GM18870 (cell line): ENCODE data around the gene DDX49.

Experiments used
- ATAC-seq: cut with Tn5 transposase; IDR thresholded peaks from one replicate; pipeline ENCODE4 v1.9.1; 2021; ENCODE audit warnings: moderate library complexity; ENCODE audit not compliant: unreplicated experiment

The DDX49 gene, protein sequence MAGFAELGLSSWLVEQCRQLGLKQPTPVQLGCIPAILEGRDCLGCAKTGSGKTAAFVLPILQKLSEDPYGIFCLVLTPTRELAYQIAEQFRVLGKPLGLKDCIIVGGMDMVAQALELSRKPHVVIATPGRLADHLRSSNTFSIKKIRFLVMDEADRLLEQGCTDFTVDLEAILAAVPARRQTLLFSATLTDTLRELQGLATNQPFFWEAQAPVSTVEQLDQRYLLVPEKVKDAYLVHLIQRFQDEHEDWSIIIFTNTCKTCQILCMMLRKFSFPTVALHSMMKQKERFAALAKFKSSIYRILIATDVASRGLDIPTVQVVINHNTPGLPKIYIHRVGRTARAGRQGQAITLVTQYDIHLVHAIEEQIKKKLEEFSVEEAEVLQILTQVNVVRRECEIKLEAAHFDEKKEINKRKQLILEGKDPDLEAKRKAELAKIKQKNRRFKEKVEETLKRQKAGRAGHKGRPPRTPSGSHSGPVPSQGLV

DNA sequence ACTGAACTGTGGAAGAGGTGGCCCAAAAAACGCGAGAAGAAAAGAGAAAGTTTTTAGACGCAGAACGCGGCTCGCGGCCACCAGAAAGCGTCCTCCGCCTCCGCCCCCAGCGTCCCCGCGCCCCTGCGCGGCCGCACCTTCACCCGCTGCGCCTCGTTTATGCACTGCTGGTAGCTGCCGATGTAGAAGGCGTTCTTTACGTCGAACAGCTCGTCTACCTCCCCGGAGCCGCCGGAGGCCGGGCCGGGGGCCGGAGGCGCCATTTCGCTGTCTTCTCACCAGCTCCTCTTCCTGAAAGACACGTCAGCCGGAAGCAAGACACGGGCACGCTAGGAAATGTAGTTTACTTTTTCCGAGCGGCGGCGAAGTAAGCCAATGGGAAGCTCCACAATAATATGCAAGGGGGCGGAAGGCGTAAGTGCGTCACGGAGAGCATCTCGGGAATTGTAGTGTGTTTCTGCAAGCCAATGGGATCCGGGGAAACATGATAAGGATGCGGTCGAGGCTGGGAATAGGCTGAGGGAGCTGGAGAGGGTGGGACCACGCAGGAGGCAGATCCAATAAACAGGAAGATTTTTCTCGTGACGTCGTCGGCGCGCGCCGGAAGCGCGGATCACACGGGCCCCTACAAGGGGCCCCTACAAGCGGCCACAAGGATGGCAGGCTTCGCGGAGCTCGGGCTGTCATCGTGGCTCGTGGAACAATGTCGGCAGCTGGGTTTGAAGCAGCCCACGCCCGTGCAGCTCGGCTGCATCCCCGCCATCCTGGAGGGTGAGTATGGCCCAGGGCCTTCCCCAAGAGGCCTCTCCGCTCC lies at the start of gene DDX49, which contains the start of gene COPE:
TSS of gene DDX49 (plus strand) at position 630 of the 814 bp plus-strand sequence. CDS start at position 657, 27 bp downstream.
TSS of gene COPE (minus strand) at position 302 of the 814 bp plus-strand sequence. CDS start at position 263, 39 bp downstream.
- peak; percentile 93 for ATAC-seq

- no peak for ATAC-seq
These were observed 49.6 kb upstream of the DDX49 start for GRCh38 chr19:18869781-18870530.

DNA sequence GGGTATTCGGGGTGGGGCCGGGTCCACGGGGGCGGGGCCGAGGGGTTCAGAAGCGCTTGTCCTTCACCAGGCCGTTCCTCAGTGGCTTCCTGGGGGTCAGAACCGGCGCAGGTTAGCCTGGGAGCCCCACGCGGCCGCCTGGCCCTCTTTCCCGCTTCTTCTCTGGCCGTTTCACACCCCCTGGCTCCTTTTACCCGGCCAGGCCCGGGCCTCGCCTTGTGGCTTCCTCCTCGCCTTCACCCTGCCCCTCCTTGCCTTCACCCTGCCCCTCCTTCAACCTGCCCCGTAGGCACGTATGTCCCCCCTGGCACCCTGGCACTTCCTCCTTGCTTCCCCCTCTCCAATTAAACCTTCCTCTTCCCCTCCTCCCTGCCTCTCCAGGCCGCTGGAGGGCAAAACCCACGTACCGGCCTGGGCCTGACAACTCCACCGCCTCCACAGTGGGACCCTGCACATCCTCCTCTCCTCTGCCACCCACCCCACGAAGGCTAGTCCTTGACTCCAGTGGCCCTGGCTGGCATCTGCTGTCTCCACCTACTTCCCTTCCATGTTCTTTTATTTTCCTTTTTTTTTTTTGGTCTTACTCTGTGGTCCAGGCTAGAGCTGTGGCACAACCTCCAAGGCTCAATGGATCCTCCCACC lies 48.9 kb upstream of the DDX49 start:
- no peak for ATAC-seq

DNA sequence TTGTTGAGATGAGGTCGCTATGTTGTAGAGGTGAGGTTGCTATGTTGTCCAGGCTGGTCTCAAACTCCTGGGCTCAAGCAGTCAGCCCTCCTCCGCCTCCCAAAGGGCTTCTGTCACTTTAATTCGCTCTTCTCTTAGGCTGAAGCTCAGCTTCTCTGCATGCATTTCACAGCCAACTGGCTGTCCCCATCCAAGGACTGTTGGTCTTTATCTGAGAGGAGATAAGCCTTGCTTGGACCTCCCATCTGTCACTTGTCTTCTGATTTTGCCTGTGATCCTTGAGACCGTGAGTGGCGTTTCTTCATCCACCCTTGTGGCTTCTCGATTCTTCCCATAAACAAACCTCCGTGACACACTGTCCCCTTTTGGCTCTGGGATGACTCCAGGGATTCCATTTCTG lies 48.0 kb upstream of the DDX49 start:
- no peak for ATAC-seq

- no peak for ATAC-seq
These were observed 43.8 kb upstream of the DDX49 start for GRCh38 chr19:18875726-18876125.

DNA sequence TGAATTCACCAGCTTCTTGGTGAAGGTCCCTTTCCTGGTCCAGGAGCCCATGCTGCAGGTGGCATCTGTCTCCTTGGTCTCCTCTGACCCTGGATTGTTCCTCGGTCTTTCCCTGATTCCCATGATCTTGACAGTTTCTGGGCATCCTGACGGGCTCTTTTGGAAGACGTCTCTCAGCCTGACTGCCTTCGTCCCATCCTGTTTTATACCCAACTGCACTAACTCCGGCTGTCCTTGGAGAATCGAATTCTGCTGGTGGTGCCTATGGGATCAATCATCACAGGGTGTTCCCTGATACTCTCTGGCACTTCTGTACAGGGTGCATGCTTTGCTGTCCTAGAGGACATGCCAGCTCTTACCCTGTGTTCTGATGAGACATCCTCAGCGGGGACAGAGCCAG lies 42.6 kb upstream of the DDX49 start:
- ATAC-seq: no peak

DNA sequence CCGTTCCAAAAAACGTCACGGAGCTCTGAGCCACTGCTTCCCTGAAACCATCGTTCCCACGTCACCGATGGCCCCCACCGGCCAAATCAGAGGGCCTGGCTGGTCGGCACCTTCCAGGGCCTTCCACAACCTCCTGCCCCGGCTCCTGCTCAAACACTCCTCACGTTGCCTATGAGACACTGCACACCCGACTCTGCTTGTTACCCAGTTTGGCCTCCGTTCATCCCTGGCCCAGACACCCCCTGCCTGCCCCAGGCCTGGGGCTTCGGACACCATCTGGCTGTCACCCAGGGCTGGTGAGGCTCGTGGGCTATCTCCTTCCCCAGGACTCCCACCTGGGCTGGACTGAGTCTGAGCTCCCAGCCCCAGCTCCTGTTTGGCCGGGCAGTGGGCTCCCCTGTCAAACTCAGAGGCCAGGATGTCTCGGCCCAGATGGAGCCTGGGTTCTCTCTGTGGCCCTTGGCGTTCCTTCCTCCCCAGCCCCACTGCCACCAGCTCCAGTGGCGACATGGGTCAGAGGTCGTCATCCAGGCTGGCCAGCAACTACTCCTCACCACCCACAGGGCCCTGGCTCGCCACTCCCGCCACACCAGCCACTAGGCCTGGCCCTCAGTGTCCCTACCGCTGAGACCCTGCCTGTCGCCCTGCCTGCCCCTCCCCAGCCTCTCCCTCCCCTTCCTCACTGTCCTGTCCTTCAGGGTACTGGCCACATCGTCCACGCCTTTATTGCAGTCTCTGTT lies 41.3 kb upstream of the DDX49 start:
- no peak for ATAC-seq

GRCh38 chr19:18878858-18879578 lies 40.5 kb upstream of the DDX49 start:
- no peak for ATAC-seq

DNA sequence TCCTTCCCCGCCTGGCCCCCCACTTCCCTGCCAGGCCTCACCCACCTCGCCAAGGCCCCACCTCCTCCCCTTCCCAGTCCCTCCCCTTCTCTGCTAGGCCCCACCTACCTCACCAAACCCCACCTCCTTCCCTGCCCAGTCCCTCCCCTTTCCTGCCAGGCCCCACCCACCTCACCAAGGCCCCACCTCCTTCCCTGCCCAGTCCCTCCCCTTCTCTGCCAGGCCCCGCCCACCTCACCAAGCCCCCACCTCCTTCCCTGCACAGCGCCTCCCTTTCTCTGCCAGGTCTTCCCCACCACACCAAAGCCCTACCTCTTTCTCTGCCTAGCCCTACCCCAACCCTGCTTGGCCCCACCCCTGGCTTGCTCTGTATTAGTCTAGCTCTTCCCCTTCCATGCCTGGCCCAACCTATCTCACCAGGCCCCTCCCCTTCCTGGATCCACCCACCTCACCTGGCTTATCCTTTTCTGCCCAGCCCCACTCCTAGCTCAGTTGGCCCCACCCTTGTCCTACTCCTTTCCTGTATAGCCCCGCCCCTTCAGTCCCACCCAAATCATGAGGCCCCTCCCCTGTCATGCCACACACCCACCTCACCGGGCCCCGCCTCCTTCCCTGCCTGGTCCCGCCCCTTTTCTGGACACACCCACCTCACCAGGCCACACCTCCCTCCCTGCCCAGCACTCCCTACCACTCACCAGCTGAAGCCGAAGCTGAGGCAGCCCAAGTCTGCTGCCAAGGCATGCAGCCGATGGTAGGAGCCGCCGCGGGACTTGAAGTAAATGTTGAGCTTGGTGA lies 39.7 kb upstream of the DDX49 start:
- no peak for ATAC-seq

- ATAC-seq: no peak
These were observed 38.0 kb upstream of the DDX49 start for GRCh38 chr19:18881491-18881890.

GRCh38 chr19:18883526-18884304 lies 35.8 kb upstream of the DDX49 start:
- ATAC-seq: no peak

- ATAC-seq: no peak
These were observed 32.5 kb upstream of the DDX49 start for GRCh38 chr19:18886972-18887371.

GRCh38 chr19:18889949-18890745 lies 29.4 kb upstream of the DDX49 start:
- no peak for ATAC-seq

DNA sequence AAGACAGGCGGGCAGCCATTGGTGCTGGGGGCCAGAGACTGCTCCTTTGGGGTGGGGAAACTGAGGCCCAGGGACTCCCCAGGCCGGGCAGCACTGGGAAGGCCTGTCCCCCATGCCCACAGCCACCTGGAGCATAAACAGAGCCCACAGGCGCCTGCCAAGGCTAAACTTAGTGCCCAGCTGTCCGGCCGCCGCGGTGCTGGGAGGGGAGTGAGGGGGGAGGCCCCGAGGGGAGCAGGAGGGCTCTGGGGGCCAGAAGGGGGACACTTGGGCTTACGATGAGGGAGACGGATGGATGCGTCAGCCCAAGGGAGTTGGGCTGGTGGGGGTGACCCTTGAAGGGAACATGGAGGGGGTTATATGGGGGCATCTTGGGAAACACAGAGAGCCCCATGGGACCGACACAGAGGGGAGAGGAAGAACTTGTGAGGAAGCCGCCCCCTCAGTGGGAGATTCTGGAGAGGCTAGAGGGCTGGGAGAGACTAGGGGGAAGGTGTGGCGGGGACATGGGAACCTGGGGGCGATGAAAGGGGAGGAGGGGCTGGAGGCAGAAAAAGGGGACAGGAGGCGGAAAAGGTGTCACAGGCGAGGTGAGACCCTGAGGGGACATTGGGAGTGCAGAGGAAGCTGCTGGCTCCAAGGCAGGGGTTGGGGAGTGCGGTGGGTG lies 25.8 kb upstream of the DDX49 start:
- ATAC-seq: no peak

DNA sequence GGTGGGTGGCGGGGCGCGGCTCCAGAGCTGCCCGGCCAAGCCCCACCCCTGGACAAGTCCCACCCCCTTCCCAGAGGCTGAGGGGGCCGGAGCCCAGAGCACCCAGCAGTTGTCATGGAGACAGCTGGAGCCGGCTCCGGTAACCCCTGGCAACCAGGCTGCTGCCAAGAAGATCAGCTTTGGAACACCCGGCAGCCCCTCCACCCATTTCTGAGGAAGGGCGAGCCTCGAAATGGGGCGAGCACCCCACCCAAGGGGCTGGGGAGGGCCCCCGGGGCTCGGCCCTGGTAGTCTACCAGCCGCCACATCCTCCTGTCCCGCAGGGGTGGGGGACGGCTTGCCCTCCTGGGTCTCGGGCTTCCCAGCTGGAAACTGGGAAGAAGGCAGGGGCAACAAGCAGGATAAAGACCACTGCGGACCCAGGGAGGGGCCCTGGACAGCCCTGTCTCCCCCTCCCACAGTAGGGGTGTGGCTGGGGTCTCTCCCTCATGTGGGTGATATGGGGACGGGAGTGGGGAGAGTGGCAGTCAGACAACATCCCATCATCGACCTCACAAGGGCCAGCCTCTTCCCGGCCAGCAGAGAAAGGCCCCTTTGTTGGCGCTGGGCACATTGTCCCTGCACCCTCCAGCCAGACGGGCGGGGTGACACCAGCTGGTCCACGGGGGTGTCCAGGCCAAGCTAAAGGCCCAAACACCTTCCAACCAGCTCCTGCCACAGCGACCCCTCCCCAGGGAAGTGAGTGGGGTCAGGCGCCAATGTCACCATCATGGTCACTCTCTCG lies 25.1 kb upstream of the DDX49 start:
- ATAC-seq: no peak
